Measurements from ENCODE around the gene ENPP7.

Gene ENPP7

DNA sequence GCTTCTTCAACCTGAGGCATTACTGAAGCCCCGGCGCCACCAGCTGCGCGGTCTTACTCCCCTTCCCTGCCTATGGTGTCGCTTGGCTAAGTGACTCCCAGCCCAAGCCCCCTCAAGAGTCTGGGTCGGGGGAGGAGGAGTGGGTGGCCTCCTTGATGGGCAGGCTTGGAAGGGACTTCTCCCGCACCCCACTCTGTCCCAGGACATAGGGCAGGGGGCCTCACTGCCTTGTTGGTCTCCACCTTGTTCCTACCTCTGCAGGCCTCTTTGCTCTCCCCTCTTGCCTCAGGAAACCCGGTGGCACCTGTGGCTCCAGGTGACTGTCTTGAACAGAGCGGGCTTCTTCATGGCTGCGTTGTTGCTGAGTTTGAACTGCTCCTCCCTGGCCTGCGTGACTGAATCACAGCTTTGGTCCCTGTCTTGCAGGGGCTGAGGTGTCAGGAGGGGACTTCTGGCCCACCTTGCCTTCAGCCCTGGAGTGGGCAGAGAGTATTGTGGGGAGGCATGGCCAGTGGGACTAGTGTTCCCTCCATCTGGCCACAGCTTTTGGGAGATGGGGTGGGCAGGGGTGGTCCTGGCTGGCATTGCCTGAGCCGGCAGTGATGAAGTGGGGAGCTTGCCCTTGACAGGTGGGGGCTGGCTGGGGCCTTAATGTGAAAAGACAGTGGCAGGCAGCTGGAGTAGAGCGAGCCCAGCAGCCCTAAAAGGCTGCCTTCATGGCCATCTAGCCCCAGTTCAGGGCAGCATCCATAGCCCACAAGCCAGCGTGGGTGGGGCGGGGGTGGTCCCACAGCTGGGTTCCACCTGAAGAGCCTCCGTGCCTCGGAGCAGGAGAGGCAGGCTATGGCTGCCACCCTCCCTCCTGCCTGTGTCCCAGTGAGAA, 54.5 kb downstream of the ENPP7 start:
- TF ChIP-seq, protein P1, sequence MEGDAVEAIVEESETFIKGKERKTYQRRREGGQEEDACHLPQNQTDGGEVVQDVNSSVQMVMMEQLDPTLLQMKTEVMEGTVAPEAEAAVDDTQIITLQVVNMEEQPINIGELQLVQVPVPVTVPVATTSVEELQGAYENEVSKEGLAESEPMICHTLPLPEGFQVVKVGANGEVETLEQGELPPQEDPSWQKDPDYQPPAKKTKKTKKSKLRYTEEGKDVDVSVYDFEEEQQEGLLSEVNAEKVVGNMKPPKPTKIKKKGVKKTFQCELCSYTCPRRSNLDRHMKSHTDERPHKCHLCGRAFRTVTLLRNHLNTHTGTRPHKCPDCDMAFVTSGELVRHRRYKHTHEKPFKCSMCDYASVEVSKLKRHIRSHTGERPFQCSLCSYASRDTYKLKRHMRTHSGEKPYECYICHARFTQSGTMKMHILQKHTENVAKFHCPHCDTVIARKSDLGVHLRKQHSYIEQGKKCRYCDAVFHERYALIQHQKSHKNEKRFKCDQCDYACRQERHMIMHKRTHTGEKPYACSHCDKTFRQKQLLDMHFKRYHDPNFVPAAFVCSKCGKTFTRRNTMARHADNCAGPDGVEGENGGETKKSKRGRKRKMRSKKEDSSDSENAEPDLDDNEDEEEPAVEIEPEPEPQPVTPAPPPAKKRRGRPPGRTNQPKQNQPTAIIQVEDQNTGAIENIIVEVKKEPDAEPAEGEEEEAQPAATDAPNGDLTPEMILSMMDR (IDR thresholded peaks at IDR 0.05; ENCODE audit: low read depth, low read length, missing control alignments), result no peak
- no peak overlapping the region for H3K4me3 ChIP-seq (ENCODE audit: low read depth, low read length)
- DNase-seq (ENCODE audit: low read depth), result no peak

DNA sequence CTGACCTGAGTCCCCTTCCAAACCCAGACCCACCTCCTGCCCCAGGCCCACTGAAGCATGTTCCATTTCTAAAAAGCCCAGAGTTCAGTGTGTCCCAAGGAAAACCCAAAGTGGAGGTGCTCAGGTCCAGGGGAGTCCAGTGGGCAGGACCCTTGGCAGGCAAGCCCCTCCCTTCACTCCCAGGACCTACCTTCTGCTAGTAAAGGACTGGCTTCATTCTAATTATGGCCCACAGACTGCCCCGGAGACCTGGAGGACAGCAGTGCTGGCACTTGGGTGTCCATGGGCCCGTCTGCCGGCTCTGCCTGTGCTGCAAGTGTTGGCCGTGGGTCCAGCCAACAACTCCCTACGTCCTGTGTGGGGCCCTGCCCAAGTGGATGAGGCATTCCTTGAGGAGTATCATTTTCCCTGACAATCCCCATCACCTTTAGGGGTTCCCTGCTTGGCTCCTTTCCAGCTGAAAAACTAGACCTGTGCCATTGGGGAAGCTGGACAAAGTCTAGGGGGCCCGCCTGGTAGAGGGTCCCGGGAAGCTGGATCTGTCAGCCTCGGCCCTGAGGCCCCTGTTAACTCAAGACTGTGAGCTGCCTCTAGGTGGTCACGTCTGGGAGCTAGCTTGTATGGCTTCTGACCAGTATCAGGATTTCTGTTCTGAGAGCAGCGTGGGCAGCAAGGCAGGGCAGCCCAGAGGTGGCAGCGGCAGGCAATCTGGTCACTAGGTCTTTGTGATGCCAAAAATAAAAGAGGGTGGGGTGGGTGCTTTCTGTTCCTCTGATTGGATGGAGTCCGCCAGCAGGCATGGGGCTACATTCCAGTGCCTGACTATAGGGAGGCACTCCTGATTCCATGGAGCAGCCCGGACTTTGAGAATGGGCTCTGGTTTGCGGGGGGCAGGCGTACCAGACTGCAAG, 55.4 kb downstream of the ENPP7 start:
- no peak overlapping the region for H3K4me3 ChIP-seq (ENCODE audit: low read depth, low read length)
- TF ChIP-seq, protein P1 (IDR thresholded peaks at IDR 0.05; ENCODE audit: low read depth, low read length, missing control alignments), result no peak
- no peak for DNase-seq (ENCODE audit: low read depth)

DNA sequence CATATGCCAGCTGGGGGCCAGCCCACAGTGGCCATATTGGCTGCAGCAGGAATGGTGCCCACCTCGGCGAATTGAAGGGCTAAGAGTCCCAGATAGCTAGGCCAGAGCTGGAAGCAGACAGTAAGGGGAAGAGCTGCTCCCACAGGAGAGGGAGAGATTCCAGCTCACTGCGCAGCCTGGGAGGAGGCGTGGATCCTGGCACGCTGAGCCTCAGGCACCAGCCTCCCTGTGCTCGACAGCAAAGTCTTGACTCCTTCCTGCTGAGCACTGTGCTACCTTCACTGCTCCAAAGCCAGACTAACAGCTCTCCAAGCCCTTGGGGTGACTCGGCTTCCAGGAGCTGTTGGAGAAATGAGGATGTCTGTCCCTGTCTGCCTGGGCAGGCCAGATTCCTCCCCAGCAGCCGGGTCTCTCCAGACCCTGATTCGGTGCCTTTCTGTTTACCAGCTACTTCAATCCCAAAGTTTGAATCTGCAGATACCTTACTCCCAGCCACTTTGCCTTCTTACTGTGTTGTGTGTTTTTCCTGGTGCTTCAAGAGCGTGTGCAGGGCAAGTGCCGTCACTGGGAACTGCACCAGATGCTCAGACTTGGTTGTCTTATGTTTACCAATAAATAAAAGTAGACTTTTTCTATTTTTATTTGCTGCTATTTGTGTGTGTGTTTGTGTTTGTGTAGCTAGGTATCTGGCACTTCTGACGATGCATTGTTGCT, 56.3 kb downstream of the ENPP7 start:
- no peak overlapping the region for H3K4me3 ChIP-seq (ENCODE audit: low read depth, low read length)
- TF ChIP-seq, protein P1 (IDR thresholded peaks at IDR 0.05; ENCODE audit: low read depth, low read length, missing control alignments), result no peak
- no peak for DNase-seq (ENCODE audit: low read depth)

DNA sequence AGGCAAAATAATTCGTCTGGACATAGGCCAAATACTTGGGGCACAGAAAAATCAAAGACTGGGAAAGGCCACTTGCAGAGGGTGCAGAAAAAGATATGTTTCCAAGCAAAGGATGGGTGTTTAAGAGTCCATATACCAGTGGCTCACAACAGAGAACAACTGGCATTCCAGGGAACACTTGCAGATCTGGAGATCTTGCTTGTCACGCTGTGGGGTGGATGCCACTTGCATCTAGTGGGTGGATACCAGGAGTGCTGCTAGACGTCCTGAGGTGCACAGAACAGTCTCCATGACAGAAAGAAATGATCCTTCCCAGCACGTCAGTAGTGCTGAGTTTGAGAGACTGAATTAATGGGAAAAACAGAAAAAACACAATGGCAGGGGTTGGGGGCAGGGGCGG, 57.7 kb downstream of the ENPP7 start:
- no peak for DNase-seq (ENCODE audit: low read depth)
- TF ChIP-seq, protein P1 (IDR thresholded peaks at IDR 0.05; ENCODE audit: low read depth, low read length, missing control alignments), result no peak
- no peak overlapping the region for H3K4me3 ChIP-seq (ENCODE audit: low read depth, low read length)

DNA sequence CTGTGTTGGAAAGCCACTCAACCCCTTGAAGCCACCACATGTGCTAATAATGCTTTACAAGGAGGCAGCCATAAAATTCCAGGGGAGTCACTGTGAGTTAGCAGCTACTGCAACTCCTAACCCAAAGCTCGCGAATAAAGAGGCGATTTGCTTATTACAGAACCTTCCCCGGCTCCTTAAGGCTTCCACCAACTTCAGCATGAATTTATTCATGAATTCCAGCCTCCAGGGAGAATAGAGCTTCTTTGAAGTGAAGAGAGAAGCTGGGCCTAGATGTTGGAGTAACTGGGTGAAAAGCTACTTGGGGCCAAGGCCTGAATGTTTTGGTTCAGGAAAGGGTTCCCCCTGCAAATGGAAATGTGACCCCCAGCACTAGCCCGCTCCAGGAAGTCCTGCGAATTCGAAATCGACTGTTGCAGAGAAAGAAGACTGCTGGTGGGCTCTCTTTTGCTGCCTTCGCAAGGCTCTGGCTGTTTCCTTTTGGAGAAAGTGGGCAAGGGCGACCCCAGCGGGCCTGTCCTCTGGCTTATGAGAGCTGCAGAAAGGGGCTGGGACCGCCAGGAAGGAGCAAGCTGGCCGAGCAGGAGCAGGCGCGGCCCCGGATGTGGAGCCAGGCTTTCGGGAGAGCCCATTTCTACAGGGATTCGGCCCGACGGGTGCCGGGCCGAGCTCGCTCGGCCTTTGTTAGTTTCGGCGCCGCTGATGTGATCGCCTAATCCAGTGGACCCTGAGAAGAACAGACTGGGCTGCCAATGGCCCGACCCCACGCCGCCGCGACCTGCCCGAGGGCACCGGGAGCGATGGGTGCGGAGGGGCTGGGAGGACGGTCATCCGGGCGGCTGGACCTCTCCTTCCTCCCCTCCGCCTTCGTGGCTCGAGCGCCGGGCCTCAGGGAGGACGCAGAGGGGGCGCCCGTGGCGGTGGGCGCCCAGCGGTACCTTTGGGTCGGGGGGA, 58.5 kb downstream of the ENPP7 start:
- TF ChIP-seq, protein P1 (IDR thresholded peaks at IDR 0.05; ENCODE audit: low read depth, low read length, missing control alignments), result no peak
- DNase-seq (ENCODE audit: low read depth), result no peak
- no peak overlapping the region for H3K4me3 ChIP-seq (ENCODE audit: low read depth, low read length)
